ENCODE measurements around the gene ARID3C.

Gene ARID3C

GRCh38 chr9:34575862-34576596 lies 52.8 kb downstream of the ARID3C start:
- DNase-seq, result no peak

GRCh38 chr9:34575241-34575640 lies 53.6 kb downstream of the ARID3C start:
- no peak for DNase-seq

GRCh38 chr9:34574571-34574970 lies 54.3 kb downstream of the ARID3C start:
- no peak for DNase-seq

- DNase-seq, result no peak
These were observed 55.1 kb downstream of the ARID3C start for GRCh38 chr9:34573599-34574325.

- no peak for DNase-seq
These were observed 56.2 kb downstream of the ARID3C start for GRCh38 chr9:34572628-34573027.

GRCh38 chr9:34572092-34572491 lies 56.8 kb downstream of the ARID3C start:
- DNase-seq, result no peak

- DNase-seq, result no peak
These were observed 57.4 kb downstream of the ARID3C start for GRCh38 chr9:34571481-34571810.

Data from left hindlimb (tissue), 1 donor.